TTC549 (cell line): ENCODE data around the gene XYLB.
"Not testable (repeated sequence)": the region's sequence is repeated elsewhere in the genome, so short reads cannot be mapped to it uniquely, and the experiment has no call there.

Experiments used
- FAIRE-seq: peaks from 2 replicates; lab custom pipeline; 2012; peaks lifted over from hg19 to GRCh38; lab: Jason Lieb, UNC

XYLB gene

DNA sequence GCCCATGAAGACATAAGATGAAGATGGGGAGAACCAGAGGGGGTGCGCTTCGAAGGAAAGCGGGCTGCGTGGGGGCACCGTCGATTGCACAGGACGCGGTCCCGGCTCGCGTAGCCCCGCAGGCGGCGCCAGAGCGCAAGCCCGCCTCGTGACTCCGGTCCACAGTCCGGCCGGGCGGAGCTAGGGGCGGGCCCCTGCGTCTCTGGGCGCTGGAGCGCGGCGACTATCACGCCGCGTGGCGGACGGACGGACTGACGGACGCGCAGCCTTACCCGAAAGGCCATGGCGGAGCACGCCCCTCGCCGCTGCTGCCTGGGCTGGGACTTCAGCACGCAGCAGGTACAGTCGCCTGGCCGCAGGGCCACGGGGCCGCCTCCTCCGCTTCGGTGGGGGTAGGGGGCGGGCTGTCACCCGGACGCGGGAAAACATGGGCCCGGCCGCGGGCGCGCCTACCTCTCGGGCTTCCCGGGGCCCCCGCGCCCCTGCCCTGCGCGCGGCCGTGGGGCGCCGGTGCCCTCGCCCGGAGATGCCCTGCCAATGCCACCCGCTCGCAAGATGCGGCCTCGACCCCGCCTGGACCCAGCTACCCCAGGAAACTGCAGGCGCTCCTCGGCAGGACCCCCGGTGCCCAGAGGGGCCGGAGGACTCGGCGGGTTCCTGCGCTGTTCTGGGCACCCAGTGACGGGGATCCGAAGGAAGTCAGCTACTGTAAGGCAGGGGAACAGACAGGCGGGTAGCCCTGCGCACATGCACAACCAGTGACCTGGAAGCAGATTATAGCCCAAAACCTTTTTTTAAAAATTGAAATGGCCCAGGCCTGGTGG, at the start of gene XYLB:
XYLB (plus strand) TSS at position 199 of the 824 bp plus-strand sequence; CDS start at position 283, 84 bp downstream.
- FAIRE-seq, result no peak

DNA sequence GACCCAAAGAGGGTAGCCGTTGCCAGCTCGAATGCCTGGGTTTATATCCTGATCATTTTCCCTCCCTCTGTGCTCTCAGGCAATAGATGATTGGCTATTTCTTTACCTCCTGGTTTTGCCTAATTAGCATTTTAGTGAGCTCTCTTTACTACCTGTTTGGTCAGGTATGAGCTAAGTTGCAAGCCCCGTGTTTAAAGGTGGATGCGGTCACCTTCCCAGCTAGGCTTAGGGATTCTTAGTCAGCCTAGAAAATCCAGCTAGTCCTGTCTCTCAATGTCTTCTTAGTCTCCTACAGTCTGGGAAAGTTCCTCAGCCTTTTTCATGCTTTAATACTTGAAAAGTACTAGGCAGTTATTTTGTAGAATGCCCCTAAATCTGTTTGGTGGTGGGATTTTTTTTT, 49.5 kb upstream of the XYLB start:
- FAIRE-seq, result not testable (repeated sequence)

DNA sequence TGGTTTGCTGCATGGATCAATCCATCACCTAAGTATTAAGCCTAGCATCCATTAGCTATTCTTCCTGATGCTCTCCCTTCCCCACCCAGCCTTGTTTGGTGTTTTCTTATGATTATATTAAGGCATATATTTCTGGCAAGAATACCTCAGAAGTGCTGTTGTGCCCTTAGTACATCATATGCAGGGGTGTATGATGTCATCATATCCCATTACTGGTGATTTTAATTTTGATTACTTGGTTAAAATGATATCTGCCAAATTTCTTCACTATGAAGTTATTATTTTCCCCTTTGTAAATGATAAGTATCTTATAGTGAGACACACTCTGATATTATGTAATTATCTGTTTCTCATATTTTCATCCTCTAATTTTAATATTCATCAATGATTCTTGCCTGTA, 49.0 kb upstream of the XYLB start:
- no peak for FAIRE-seq

DNA sequence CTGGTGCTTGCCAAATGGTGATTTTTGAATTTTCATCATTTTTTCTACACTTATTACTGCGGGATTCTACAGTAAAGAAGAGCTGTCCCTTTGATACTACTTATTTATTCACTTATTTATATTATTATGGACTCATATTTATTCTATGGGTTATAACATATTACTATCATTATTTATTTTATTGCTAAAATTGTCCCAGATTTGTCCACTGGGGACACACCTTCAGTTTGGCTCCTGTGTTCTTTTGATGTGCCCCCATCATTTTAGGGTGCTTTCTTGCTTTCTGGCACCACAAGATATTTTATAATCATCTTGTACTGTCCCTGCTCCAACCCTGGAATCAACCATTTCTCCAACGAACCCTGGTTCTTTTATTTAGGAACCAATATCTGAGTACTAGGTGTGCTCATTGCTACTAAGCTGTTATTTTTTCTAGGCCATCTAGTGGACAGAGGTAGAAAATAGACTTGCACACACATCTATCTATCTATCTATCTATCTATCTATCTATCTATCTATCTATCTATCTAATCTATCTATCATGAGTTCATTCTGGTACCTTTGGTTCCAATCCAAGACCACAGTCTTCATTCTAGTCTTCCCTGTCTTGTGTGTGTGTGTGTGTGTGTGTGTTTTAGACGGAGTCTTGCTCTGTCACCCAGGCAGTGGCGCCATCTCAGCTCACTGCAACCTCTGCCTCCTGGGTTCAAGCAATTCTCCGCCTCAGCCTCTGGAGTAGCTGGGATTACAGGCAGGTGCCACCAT, 48.5 kb upstream of the XYLB start:
- no peak for FAIRE-seq

DNA sequence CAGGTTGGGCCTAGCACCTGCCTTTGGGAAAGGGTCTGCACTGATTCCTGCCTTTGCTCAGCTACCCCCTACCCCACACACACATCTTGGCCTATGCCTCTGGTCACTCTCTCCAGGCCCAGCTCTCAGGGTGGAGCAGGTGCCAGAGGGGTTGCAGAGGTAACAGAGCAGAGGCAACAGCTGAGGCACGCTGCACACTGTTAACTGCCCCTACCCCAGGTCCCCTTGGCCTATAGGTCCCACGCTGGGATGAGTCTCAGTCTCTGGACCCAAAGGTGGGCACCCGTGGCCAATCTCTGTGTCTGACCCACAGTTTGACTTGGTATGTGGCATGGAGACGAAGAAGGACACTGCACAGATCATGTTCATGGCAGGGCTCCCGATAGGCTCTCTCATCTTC, 39.6 kb upstream of the XYLB start:
- FAIRE-seq, result no peak

DNA sequence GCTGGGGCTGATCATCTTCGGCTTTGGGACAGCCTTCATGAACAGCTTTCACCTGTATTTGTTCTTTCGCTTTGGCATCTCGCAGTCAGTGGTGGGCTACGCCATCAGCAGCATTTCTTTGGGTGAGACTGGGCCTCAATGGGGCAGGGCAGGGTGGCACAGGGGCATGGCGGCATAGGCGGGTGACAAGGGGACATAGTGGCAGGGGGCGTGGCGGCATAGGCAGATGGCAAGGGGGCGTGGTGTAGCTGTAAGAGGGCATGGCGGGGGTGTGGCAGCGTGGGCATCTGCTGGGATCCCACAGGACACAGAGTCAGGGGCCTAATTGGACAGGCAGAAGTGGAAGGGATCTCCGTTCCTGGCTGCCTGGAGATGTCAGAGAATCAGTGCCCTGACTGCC, 39.0 kb upstream of the XYLB start:
- FAIRE-seq, result no peak

DNA sequence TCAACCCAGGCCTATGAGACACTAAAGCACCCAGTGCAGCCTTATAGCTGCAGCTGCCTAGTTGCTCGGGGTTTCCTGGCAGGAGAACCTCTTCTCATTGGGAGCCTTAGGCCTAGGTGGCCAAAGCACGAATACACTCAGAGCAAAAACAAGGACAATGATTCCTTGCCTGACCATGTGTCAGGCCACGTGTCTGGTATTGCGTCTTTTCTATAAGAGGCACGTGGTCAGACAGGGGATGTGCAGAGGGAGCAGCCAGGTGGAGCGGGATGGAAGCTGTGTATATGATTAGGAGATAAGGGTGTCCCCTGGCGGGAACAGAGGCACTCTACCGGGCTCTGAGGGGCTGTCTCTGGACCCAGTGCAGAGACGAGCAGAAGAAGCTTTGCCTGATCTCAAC, 38.1 kb upstream of the XYLB start:
- no peak for FAIRE-seq

DNA sequence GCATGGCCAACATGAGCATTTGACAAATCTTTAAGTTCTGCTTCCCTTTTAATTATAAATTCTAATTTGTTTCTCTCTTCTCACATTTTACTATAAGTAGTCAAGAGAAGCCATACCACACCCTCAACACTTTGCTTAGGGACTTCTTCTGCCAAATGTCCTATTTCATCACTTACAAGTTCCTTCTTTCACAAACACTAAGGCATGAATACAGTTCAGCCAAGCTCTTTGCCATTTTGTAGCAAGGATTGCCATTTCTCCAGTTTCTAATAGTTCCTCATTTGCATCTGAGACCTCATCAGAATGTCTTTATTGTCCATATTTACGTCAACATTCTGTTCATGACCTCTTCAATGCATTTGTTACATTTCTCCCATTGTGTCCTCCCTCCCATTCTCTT, 35.1 kb upstream of the XYLB start:
- FAIRE-seq, result no peak

DNA sequence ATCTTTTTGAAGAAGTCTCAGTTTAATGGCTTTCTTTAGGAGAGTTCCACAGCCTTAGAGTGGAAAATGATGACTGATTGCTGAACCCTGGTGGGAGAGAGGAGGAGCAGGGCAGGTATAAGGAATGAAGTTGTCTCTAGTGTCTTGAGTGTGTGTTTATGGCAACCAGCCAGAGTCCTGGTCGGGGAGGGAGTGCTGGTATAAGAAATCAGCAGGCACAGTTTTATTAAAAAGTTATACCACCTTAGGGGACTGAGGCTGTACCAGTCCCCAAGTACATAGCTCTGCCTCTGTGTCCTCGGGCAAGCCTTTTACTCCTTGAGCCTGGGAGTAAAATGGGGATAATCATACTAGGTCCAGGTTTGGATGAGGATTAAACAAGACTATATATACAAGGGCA, 34.6 kb upstream of the XYLB start:
- no peak for FAIRE-seq

DNA sequence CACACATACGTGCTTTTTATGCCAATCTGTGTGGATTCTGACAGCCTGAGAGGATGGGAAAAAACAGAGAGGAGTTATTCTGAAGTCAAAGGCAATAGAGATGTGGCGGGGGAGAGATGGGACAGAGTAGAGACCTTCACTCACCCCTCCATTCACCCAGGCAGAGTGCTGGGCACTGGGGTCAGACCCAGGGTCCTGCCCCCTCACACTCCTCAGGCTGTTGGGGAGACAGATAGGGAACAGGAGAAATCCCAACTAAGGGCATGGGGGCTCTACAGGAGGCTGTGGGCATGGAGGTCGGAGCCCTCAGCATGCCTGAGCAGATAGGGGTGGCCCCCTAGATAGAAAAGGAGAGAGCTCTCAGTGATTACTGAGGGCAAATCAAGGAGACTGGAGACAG, 34.2 kb upstream of the XYLB start:
- no peak for FAIRE-seq

DNA sequence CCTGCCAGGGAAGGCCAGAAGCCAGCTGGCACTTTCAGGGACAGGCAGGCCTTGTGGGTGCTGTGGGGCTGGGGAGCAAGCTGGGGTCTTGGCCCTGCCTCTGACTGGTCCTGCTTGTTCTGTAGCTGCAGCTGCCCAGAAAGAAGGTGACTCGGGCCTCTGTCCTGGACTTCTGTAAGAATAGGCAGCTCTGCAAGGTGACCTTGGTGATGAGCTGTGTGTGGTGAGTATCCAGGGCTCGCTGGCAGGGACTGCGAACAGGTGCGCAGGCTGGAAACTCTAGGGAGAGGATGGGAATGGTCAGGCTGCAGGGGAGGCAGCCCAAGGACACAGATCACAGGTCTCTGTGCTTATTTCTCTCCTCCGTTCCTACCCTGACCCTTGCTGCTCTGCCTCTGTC, 33.3 kb upstream of the XYLB start:
- no peak for FAIRE-seq

DNA sequence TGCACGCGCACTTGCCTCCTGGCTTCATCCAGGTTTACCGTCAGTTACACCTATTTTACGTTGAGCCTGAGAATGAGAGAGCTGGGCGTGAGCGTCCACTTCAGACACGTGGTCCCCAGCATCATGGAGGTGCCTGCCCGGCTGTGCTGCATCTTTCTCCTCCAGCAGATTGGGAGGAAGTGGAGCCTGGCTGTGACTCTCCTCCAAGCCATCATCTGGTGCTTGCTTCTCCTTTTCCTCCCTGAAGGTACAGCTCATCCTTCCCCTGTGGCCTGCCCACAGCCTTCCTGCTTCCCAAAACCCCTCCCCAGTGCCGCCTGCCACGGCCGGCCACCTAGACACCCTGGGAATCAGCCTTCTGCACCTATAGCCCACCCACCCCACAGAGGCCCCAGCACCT, 32.9 kb upstream of the XYLB start:
- FAIRE-seq, result no peak

DNA sequence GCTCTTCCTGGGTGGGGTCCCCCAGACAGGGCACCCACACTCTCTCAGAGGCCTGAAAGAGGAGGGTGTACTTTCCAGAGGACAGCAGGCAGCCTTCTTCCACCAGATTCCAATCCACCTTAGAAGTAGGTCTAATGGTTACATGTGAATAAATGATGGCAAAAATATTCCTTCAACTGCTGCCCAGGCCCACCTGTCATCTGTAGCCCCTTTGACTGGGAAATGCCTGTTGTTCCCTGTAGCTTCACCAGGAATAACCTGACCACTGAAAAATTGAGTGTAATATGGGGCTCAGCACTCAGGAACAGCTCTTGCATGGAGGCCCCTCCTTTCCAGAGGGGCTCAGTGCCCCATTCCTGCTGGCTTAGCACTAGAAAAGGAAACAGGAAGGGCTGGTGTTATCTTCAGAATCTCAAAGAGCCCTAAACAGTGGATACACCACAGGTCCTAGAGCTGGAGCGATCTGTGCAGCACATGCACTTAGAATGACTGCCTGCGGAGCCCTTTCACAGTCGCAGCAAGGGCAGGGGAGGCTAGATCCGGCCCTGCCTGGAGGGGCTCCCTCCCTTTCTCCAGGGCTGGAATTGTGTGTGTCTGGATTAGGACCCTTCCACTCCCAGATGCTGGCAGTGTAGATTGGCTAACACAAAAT, 32.3 kb upstream of the XYLB start:
- FAIRE-seq, result no peak

DNA sequence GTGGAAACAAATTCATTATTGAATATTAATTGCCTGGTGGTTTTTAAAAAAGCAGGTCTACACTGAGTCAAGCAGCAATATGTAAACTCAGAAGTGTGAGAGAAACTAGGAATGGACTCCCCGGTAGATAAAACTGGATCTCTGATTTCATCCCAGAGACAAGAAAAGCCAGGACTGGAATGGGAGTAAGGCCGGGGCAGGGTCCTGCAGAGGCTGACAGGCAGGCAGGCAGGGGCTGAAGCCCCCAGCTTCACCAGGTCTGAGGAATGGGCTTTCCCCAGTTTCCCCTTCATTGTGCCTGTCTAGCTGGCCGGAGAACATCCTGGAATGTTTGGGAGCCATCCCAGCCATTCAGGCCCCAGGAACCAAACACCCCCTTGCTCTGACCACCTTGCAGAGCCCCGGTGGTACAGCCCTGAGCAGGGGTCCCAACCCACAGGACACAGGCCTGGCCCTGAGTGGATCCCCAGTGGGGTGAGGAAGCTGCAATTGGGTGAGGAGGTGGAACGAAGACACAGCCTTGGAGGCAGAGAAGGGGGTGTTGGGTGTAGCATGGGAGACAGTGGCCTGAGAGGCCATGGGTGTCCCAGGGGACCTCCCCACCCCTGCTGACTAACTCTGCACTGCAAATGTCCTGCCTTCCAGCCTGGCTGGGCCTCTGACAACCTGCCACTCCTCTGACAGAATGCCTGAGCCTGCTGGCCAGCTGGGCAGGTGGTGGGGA, 31.7 kb upstream of the XYLB start:
- no peak for FAIRE-seq

DNA sequence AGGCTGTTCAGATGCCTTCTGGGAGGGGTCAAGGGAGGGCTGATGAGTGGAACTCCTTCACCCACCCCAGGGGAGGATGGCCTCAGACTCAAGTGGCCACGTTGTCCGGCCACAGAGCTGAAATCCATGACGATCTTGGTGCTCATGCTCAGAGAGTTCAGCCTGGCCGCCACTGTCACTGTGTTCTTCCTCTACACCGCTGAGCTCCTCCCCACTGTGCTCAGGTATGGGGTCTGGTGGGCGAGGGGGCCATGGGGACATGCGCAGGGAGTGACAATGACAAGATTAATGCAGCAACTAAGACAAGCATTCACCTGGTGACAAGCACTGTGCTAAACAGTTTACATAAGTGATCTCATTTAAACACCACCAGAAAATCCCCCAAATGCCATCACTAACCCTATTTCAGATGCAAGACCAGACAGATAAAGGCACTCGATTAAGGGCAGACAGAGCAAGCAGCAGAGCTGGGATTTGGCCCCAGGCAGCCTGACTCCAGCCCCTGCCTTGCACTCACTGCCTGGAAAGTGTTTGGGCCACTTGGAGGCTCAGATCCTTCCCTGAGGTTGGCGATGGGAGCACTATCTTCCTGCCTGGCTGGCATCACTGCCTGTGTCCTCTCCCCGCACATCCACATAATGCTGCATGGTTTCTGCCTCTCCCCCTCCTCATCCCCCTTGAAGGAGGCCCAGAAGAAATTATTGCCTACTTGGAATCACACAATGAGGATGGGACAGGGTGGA, 30.9 kb upstream of the XYLB start:
- FAIRE-seq, result no peak

DNA sequence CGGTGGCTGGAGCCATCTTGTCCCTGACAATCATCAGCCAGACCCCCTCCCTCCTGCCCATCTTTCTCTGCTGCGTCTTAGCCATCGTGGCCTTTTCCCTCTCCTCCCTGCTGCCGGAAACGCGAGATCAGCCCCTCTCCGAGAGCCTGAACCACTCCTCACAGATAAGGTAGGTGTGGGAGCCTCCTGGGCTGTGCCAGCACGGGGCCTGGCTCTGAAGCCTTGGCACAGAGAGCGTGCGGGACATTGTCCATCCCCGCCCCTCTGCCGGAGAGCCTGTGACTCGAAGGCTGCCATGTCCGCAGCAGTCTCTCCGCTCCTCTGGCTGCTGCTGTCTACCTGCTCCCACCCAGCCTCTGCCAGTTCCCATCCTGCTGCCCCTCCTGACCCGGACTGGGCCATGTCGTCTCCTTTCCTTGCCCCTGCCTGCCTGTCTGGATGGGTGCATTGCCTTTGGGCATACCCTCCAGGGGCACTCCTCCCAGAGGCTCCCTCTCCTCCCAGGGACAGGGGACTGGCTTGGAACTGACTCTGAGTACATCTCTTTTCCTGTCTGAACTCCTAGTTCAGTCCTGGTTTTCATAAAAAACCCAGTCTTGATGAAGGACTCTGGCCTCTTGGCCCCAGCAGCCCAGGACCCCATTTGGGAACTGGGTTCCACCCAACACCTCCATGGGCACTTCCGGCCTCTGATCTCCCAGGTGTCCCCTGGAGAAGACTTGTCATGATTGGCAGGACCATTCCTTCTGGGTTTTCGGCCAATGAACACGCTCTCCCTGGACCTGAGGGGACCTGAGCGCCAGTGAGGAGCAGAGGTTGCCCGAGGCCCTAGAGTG, 30.0 kb upstream of the XYLB start:
- no peak for FAIRE-seq

DNA sequence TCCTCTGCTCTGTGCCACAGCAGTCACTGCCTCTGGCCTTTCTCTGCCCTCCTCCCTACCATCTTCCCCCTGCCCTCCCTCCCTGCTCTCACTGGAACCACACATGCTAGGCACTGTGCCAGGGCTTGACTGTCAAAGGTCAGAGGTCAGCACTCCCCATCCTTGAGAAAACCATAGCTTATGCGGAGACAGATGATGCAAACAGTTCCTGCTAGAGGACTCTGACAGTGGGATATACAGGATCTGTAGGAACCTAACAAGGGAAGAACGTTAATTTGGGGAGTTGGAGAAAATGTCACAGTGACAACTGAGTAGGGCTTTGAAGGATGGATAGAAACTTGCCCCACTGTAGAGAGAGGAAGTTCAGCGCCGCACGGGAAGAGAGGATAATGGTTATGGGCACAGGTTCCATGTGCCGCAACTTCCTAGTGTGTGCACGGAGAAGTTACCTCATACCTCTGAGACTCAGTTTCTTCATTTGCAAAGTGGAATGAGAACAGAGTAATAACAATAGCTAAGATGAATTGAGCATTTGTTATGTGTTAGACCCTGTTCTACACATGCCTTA, 29.3 kb upstream of the XYLB start:
- no peak for FAIRE-seq

DNA sequence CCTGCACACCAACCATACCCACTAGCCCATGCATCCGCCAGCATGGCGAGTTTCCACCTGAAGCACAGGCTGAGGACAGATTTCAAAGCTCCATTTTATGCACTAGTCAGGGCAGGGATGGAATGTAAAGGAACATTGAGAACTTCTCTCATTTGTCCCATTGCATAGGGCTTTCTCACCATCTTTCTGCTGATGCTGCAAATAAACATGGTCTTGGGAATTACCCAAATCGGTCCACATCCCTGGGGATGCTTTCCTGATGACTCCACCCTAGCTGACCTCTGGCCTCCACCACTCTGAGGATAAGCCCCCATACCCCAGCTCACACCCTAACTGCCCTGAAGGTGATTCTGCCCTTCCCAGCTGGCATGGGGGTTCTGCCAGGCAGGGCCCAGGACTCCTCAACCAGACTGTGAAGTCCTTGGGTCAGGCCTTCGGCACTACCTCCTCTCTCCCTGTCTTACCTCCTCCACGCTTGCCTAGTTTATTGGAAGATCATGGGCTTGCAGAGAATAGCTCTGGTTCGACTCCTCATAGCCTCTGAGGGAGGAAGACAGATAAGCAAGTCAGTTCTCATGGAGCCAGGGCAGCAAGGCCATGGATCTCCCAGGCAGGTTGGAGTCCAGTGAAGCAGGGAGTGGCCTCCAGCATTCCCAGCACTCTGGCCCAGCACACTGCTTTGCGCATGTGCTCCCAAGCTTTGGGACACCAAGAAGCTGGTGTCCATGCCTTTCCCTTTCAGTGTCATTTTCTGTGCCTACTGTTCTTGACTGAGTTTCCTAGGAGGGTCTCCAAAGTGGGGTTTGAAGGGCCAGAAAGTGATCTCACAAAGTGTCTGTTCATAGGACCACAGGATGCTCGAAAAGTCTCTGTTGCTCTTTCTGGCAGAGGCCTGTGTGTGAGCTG, 27.6 kb upstream of the XYLB start:
- no peak for FAIRE-seq

DNA sequence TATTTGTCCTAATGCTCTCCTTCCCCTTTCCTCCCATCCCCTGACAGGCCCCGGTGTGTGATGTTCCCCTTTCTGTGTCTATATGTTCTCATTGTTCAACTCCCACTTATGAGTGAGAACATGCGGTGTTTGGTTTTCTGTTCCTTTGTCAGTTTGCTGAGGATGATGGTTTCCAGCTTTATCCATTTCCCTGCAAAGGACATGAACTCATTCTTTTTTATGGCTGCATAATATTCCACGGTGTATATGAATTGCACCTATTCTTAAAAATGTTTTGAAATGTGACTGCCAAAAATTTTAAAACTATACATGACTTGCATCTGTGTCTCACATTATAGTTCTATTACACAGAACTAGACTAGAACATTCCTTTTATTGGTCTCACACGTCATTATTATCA, 25.9 kb upstream of the XYLB start:
- FAIRE-seq, result not testable (repeated sequence)

DNA sequence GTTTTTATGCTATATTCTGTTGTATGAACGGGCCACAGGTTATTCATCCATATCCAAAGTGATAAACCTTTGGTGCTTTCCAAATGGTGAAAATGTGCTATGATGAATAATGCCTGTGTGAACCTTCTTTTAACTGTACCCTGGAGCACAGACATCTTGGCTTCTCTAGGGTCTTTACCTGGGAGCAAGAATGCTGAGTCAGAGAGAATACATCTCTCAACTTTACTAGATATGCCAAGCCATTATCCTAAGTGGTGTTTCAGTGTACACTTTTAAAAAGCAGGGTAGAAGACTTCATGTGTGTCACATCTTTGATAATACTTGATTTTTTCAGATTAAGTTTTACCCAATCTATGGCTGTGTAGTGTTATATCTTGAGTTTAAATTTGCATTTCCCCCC, 23.5 kb upstream of the XYLB start:
- FAIRE-seq, result no peak
